ENCODE measurements around the gene PLAGL2. TPM values are rescaled to one million over a fixed set of nuclear protein-coding genes. Genes with fewer than 3 reads are reported as not detected.

The PLAGL2 gene
- polyA plus RNA-seq, 1 donor (not counting 4 experiments of a cell fraction or from before 2014, with no cell fraction given) = 4.3 TPM

DNA sequence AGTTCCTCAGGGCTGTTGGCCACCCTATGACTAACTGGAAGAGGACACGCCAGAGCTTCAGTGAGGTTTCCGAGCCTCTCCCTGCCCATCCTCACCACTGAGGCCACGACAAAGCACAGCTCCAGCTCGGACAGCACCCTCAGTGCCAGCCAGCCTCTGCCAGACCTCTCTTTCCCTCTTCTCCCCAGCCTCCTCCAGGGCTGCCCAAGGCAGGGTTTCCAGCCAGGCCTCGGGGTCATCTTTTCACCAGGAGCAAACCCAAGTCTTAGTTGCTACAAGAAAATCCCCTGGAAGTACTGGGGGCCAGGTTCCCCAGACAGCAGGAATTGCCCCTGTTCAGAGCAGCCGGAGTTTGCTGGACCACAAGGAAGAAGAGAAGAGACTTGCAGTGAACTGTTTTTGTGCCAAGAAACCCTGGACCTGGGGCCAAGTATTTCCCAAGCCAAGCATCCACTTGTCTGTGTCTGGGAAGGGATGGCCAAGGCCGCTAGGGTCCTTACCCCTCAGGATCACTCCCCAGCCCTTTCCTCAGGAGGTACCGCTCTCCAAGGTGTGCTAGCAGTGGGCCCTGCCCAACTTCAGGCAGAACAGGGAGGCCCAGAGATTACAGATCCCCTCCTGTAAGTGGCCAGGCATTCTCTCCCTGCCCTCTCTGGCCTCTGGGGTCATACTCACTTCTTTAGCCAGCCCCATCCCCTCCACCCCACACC, 41.6 kb downstream of the PLAGL2 start:
- no peak overlapping the region for H3K27ac ChIP-seq (ENCODE audit: control insufficient read depth, insufficient read depth, low read length)
- FAIRE-seq = no peak
- H2AFZ ChIP-seq (ENCODE audit: control insufficient read depth, low read length) = no peak overlapping the region
- TF ChIP-seq, protein P1, sequence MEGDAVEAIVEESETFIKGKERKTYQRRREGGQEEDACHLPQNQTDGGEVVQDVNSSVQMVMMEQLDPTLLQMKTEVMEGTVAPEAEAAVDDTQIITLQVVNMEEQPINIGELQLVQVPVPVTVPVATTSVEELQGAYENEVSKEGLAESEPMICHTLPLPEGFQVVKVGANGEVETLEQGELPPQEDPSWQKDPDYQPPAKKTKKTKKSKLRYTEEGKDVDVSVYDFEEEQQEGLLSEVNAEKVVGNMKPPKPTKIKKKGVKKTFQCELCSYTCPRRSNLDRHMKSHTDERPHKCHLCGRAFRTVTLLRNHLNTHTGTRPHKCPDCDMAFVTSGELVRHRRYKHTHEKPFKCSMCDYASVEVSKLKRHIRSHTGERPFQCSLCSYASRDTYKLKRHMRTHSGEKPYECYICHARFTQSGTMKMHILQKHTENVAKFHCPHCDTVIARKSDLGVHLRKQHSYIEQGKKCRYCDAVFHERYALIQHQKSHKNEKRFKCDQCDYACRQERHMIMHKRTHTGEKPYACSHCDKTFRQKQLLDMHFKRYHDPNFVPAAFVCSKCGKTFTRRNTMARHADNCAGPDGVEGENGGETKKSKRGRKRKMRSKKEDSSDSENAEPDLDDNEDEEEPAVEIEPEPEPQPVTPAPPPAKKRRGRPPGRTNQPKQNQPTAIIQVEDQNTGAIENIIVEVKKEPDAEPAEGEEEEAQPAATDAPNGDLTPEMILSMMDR (optimal IDR thresholded peaks at IDR 0.05 in 1 of 3, IDR thresholded peaks at IDR 0.05 in 1 of 3, conservative IDR thresholded peaks at IDR 0.05 in 1 of 3; ENCODE audit: extremely low read depth in 1 of 3, insufficient read depth in 2 of 3, low read length in 3 of 3) = no peak
- peaks cover 24 to 30% of the 10 kb centered on the region in 2 experiments for H3K36me3 ChIP-seq (ENCODE audit: control insufficient read depth in 2 of 2, extremely low read depth in 1 of 2, insufficient read depth in 2 of 2, low read length in 2 of 2)
- H3K4me1 ChIP-seq (ENCODE audit: control insufficient read depth, extremely low read depth, insufficient read depth, low read length) = no peaks in the 10 kb centered on the region
- H4K20me1 ChIP-seq (ENCODE audit: control insufficient read depth, extremely low read depth, insufficient read depth, low read length) = no peaks in the 10 kb centered on the region
- H3K79me2 ChIP-seq (ENCODE audit: control insufficient read depth, insufficient read depth, low read length) = no peaks in the 10 kb centered on the region
- no peaks in the 10 kb centered on the region for H3K27me3 ChIP-seq (ENCODE audit: control insufficient read depth, extremely low read depth, insufficient read depth, low read length)
- H3K9ac ChIP-seq (ENCODE audit: control insufficient read depth, extremely low read depth, insufficient read depth, low read length) = no peak overlapping the region
- H3K9me1 ChIP-seq (ENCODE audit: control insufficient read depth, extremely low read depth, insufficient read depth, low read length) = no peaks in the 10 kb centered on the region
- no peak for DNase-seq (ENCODE audit: low read depth, low spot score)
- no peaks in the 10 kb centered on the region for H3K9me3 ChIP-seq (ENCODE audit: control insufficient read depth, low read depth, low read length)
- dilution Hi-C loops (cut with MboI; ENCODE audit: extremely low pct_ligation_motif_present, low sequenced_read_pairs) = no loop called here
- H3K4me3 ChIP-seq (ENCODE audit: control insufficient read depth in 2 of 3, extremely low read depth in 1 of 3, insufficient read depth in 2 of 3, low read depth in 1 of 3, low read length in 3 of 3) = no peak overlapping the region
- no peak overlapping the region for H3K4me2 ChIP-seq (ENCODE audit: control insufficient read depth, extremely low read depth, insufficient read depth, low read depth, low read length)

DNA sequence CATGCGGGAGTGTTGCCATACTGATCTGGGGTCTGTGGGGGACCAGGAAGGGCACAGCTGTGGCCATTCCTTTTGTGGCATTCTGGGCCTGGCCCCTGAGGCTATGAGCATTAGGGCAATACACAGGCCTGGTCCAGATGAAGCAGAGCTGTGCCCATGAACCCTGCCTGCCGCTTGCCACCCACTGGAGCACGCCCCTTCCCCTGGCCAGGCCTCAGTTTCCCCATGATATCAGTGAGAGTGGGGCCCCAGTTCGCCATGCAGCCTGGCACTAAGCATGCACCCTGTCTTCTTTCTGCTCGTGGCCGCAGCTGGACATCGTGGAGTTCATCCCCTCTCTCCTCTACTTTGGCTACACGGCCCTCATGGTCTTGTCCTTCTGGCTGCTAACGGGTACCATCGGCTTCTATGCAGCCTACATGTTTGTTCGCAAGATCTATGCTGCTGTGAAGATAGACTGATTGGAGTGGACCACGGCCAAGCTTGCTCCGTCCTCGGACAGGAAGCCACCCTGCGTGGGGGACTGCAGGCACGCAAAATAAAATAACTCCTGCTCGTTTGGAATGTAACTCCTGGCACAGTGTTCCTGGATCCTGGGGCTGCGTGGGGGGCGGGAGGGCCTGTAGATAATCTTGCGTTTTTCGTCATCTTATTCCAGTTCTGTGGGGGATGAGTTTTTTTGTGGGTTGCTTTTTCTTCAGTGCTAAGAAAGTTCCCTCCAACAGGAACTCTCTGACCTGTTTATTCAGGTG, 42.4 kb downstream of the PLAGL2 start:
- H3K27ac ChIP-seq (ENCODE audit: control insufficient read depth, insufficient read depth, low read length) = no peak overlapping the region
- no peak for DNase-seq (ENCODE audit: low read depth, low spot score)
- no peaks in the 10 kb centered on the region for H3K79me2 ChIP-seq (ENCODE audit: control insufficient read depth, insufficient read depth, low read length)
- no peak for FAIRE-seq
- TF ChIP-seq, protein P1 (optimal IDR thresholded peaks at IDR 0.05 in 1 of 3, IDR thresholded peaks at IDR 0.05 in 1 of 3, conservative IDR thresholded peaks at IDR 0.05 in 1 of 3; ENCODE audit: extremely low read depth in 1 of 3, insufficient read depth in 2 of 3, low read length in 3 of 3) = no peak
- no peak for TF ChIP-seq EZH2 (IDR thresholded peaks at IDR 0.05; ENCODE audit: low read length)
- dilution Hi-C loops (cut with MboI; ENCODE audit: extremely low pct_ligation_motif_present, low sequenced_read_pairs) = no loop called here
- no peaks in the 10 kb centered on the region for H3K27me3 ChIP-seq (ENCODE audit: control insufficient read depth, extremely low read depth, insufficient read depth, low read length)
- no peak overlapping the region for H3K4me2 ChIP-seq (ENCODE audit: control insufficient read depth, extremely low read depth, insufficient read depth, low read depth, low read length)
- H2AFZ ChIP-seq (ENCODE audit: control insufficient read depth, low read length) = no peak overlapping the region
- H3K4me1 ChIP-seq (ENCODE audit: control insufficient read depth, extremely low read depth, insufficient read depth, low read length) = no peaks in the 10 kb centered on the region
- no peaks in the 10 kb centered on the region for H3K9me3 ChIP-seq (ENCODE audit: control insufficient read depth, low read depth, low read length)
- H3K9me1 ChIP-seq (ENCODE audit: control insufficient read depth, extremely low read depth, insufficient read depth, low read length) = no peaks in the 10 kb centered on the region
- H3K4me3 ChIP-seq (ENCODE audit: control insufficient read depth in 2 of 3, extremely low read depth in 1 of 3, insufficient read depth in 2 of 3, low read depth in 1 of 3, low read length in 3 of 3) = no peak overlapping the region
- peaks cover 24 to 33% of the 10 kb centered on the region in 2 experiments for H3K36me3 ChIP-seq (ENCODE audit: control insufficient read depth in 2 of 2, extremely low read depth in 1 of 2, insufficient read depth in 2 of 2, low read length in 2 of 2)
- no peaks in the 10 kb centered on the region for H4K20me1 ChIP-seq (ENCODE audit: control insufficient read depth, extremely low read depth, insufficient read depth, low read length)
- no peak overlapping the region for H3K9ac ChIP-seq (ENCODE audit: control insufficient read depth, extremely low read depth, insufficient read depth, low read length)
